ENCODE data around the gene SLC9A8.

SLC9A8 gene

GRCh38 chr20:49899541-49900383, 87.1 kb downstream of the SLC9A8 start:
- no peak for DNase-seq

GRCh38 chr20:49901588-49901987, 89.0 kb downstream of the SLC9A8 start:
- no peak for DNase-seq

- DNase-seq = no peak
Observed at GRCh38 chr20:49904440-49905214, 92.0 kb downstream of the SLC9A8 start.

- DNase-seq = no peak
Observed at GRCh38 chr20:49905415-49906091, 92.9 kb downstream of the SLC9A8 start.

- no peak for DNase-seq
Observed at GRCh38 chr20:49906101-49906604, 93.5 kb downstream of the SLC9A8 start.

GRCh38 chr20:49906615-49907154, 94.1 kb downstream of the SLC9A8 start:
- DNase-seq = no peak

- DNase-seq = no peak
Observed at GRCh38 chr20:49907405-49908257, 95.0 kb downstream of the SLC9A8 start.

- no peak for DNase-seq
Observed at GRCh38 chr20:49908258-49908565, 95.6 kb downstream of the SLC9A8 start.

- DNase-seq = no peak
Observed at GRCh38 chr20:49909499-49910339, 97.1 kb downstream of the SLC9A8 start.

- DNase-seq = no peak
Observed at GRCh38 chr20:49910340-49910706, 97.7 kb downstream of the SLC9A8 start.

GRCh38 chr20:49913399-49914047, 100.9 kb downstream of the SLC9A8 start:
- DNase-seq = no peak

- DNase-seq = no peak
Observed at GRCh38 chr20:49914310-49915117, 101.9 kb downstream of the SLC9A8 start.

- DNase-seq = no peak
Observed at GRCh38 chr20:49915118-49915379, 102.4 kb downstream of the SLC9A8 start.

- DNase-seq = peak; percentile 83
Observed at GRCh38 chr20:49915380-49916145, 102.9 kb downstream of the SLC9A8 start, which contains the start of gene SPATA2. SPATA2 (minus strand) TSS chr20:49915529; CDS start chr20:49908490, 7,039 bp downstream.

GRCh38 chr20:49916146-49917002, 103.7 kb downstream of the SLC9A8 start:
- DNase-seq = no peak

GRCh38 chr20:49918446-49918845, 105.8 kb downstream of the SLC9A8 start:
- DNase-seq = no peak

GRCh38 chr20:49919009-49919408, 106.4 kb downstream of the SLC9A8 start:
- no peak for DNase-seq

GRCh38 chr20:49919461-49919860, 106.8 kb downstream of the SLC9A8 start:
- no peak for DNase-seq
